C4-2B (cell line): ENCODE data around the gene ITGB5.
A peak's percentile ranks its signal among the peaks of the same experiment; 100 is the strongest.

Source experiments
- H3K27ac ChIP-seq: fragments of 450-650 bp; 2 replicates; pipeline ENCODE4 v1.5.1; 2017
- ZFX ChIP-seq: fragments of 450-650 bp; IDR thresholded peaks from 2 replicates; pipeline ENCODE4 v1.6.1; 2017
- TF ChIP-seq, protein P1 (sequence below): fragments of 450-650 bp; conservative IDR thresholded peaks from 2 replicates; pipeline ENCODE4 v1.5.1; 2017; ENCODE audit warnings: mild to moderate bottlenecking

The ITGB5 gene

DNA sequence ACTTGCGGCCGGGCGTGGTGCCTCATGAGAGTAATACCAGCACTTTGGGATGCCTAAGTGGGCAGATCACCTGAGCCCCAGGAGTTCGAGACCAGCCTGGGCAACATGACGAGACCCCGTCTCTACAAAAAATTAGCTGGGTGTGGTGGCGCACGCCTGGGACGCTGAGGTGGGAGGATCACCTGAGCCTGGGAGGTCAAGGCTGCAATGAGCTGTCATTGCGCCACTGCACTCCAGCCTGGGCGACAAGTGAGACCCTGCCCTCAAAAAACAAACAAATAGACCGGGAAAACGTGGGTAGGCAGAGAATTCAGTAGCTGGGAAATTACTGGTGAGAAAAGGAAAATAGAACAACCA lies 156.2 kb downstream of the ITGB5 start:
- TF ChIP-seq, protein P1, sequence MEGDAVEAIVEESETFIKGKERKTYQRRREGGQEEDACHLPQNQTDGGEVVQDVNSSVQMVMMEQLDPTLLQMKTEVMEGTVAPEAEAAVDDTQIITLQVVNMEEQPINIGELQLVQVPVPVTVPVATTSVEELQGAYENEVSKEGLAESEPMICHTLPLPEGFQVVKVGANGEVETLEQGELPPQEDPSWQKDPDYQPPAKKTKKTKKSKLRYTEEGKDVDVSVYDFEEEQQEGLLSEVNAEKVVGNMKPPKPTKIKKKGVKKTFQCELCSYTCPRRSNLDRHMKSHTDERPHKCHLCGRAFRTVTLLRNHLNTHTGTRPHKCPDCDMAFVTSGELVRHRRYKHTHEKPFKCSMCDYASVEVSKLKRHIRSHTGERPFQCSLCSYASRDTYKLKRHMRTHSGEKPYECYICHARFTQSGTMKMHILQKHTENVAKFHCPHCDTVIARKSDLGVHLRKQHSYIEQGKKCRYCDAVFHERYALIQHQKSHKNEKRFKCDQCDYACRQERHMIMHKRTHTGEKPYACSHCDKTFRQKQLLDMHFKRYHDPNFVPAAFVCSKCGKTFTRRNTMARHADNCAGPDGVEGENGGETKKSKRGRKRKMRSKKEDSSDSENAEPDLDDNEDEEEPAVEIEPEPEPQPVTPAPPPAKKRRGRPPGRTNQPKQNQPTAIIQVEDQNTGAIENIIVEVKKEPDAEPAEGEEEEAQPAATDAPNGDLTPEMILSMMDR = no peak
- TF ChIP-seq ZFX = no peak
- H3K27ac ChIP-seq = peak overlapping the region; percentile 83

DNA sequence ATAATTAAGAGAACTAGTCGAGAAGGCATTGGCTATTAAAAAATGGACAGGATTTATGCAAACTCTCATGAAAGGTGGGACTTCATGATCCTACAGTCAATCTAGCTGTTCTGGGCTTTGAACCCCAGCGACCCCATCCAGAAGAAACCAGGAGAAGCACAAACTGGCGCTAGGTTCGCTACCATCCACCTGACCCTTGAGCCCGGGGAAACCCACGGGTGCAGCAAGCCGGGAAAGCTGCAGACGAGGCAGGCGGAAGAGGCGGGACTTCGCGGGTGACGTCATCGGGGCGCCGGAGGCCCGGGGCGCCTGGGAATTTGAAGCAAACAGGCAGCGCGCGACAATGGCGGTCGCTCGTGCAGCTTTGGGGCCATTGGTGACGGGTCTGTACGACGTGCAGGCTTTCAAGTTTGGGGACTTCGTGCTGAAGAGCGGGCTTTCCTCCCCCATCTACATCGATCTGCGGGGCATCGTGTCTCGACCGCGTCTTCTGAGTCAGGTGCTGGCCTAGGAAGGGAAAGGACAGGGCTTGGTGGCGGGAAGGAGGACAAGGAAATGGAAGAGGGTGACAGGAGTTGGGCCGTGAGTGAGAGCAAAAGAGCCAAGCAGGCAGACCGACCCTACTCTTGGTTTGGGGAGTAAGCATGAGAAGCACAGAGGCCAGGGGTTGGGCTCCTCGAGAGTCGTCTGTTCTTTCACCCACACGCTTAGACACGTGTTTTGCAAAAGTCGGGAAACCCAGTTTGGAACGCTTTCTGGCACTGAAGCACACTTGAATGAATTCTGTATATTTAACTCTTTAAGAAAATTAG lies 156.8 kb downstream of the ITGB5 start, which contains the start of gene UMPS:
UMPS (plus strand) TSS at position 324 of the 812 bp plus-strand sequence; CDS start at position 344, 20 bp downstream.
- peak within 1 kb of the TSS; percentile 83 for H3K27ac ChIP-seq
- TF ChIP-seq ZFX = peak; percentile 62; the same call in 1 of the 2 replicates
- TF ChIP-seq, protein P1 = no peak

DNA sequence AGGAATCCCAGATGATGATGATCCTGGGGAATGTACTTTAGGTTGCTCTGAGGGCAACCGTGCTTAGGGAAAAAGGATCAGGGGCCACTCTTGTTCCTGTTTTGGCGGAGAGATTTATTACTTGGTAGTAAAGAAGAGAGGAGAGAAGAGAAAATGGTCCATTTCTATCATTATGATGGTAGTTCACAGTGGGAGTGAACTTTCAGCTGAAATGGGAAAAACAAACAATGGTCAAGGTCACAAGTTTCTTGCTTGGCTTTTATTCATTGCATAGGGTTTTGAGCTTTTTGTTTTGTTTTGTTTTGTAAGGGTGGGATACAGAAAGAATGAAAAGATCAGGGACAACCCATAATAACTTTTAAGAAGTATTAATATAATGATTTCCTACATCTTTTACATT lies 164.6 kb downstream of the ITGB5 start:
- no peak for TF ChIP-seq ZFX
- TF ChIP-seq, protein P1 = no peak
- H3K27ac ChIP-seq = no peak overlapping the region

DNA sequence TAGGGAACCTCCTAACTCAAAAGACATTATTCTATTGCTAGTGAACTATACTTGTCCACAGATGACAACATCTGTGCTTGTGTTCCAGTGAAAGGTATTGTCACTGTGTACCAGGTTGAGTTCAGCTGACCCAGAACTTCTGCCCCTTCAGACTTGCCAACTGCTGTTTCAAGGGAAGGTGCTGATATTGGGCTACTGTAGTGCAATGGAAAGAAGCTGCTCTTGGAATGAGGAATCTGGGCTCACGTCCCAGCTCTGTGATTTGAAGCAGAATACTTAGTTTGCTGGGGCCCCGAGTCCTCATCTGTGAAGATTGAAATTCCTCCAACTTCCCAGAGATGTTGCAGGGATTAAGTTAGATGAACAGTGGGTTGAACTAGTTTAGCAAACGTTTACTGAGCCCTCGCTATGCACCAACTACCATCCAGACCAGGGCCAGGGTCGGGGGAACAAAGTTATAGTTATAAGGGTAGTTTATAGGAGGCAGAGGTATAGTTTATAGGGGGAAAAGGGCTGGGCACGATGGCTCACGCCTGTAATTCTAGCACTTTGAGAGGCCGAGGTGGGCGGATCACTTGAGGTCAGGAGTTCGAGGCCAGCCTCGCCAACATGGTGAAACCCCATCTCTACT lies 172.8 kb downstream of the ITGB5 start:
- TF ChIP-seq ZFX = no peak
- TF ChIP-seq, protein P1 = no peak
- no peak overlapping the region for H3K27ac ChIP-seq
